ENCODE results near the gene FKBP1B. TPM values are rescaled to one million over a fixed set of nuclear protein-coding genes. Genes with fewer than 3 reads are reported as not detected.
A peak's percentile ranks its signal among the peaks of the same experiment; 100 is the strongest.

The FKBP1B gene
- total and polyA plus RNA-seq, 2 donors (not counting 1 experiment from before 2014, with no cell fraction given), result 11.9 to 12.1 TPM

GRCh38 chr2:24020244-24020643, 29.3 kb upstream of the FKBP1B start:
- no peaks in the 10 kb centered on the region for H3K79me2 ChIP-seq (ENCODE audit: control insufficient read depth, insufficient read depth, low read length)
- H4K20me1 ChIP-seq (ENCODE audit: control insufficient read depth, extremely low read depth, insufficient read depth, low read length), result no peaks in the 10 kb centered on the region
- no peak overlapping the region for H3K4me3 ChIP-seq (replicated peaks in 1 of 4; ENCODE audit: control extremely low read depth in 1 of 4, insufficient read depth in 1 of 4, low read depth in 3 of 4, low read length in 4 of 4)
- peaks cover 6% of the 10 kb centered on the region for H3K36me3 ChIP-seq (ENCODE audit: control insufficient read depth, insufficient read depth, low read length)
- H3K27ac ChIP-seq (ENCODE audit: insufficient read depth, low read length), result no peak overlapping the region
- TF ChIP-seq EZH2 (IDR thresholded peaks at IDR 0.05; ENCODE audit: low read length, missing control alignments) (no peak), CTCF (conservative IDR thresholded peaks at IDR 0.05 in 1 of 2, IDR thresholded peaks at IDR 0.05 in 1 of 2; ENCODE audit: low read depth in 1 of 2, low read length in 2 of 2) (no peak)
- H3K9ac ChIP-seq (ENCODE audit: insufficient read depth, low read length), result no peak overlapping the region
- no peak for DNase-seq (ENCODE audit: low read depth in 2 of 2)
- no peaks in the 10 kb centered on the region for H3K9me3 ChIP-seq (ENCODE audit: control insufficient read depth, insufficient read depth, low read depth, low read length)
- H3K4me2 ChIP-seq (ENCODE audit: extremely low read depth, insufficient read depth, low read length), result no peak overlapping the region
- H3K27me3 ChIP-seq (ENCODE audit: control insufficient read depth, insufficient read depth, low read length), result no peaks in the 10 kb centered on the region
- no peak overlapping the region for H2AFZ ChIP-seq (ENCODE audit: low read length)
- H3K4me1 ChIP-seq (ENCODE audit: control insufficient read depth, extremely low read depth, insufficient read depth, low read length), result peaks cover 6% of the 10 kb centered on the region

GRCh38 chr2:24021122-24021998, 28.2 kb upstream of the FKBP1B start:
- TF ChIP-seq CTCF (conservative IDR thresholded peaks at IDR 0.05 in 1 of 2, IDR thresholded peaks at IDR 0.05 in 1 of 2; ENCODE audit: low read depth in 1 of 2, low read length in 2 of 2) (peak; percentile 9 to 16), EZH2 (IDR thresholded peaks at IDR 0.05; ENCODE audit: low read length, missing control alignments) (no peak)
- no peak overlapping the region for H3K9ac ChIP-seq (ENCODE audit: insufficient read depth, low read length)
- no peaks in the 10 kb centered on the region for H3K79me2 ChIP-seq (ENCODE audit: control insufficient read depth, insufficient read depth, low read length)
- H2AFZ ChIP-seq (ENCODE audit: low read length), result no peak overlapping the region
- H3K9me3 ChIP-seq (ENCODE audit: control insufficient read depth, insufficient read depth, low read depth, low read length), result no peaks in the 10 kb centered on the region
- H3K27ac ChIP-seq (ENCODE audit: insufficient read depth, low read length), result no peak overlapping the region
- DNase-seq (ENCODE audit: low read depth in 2 of 2), result no peak
- H3K4me2 ChIP-seq (ENCODE audit: extremely low read depth, insufficient read depth, low read length), result no peak overlapping the region
- no peak overlapping the region for H3K4me3 ChIP-seq (replicated peaks in 1 of 4; ENCODE audit: control extremely low read depth in 1 of 4, insufficient read depth in 1 of 4, low read depth in 3 of 4, low read length in 4 of 4)
- no peaks in the 10 kb centered on the region for H4K20me1 ChIP-seq (ENCODE audit: control insufficient read depth, extremely low read depth, insufficient read depth, low read length)
- no peaks in the 10 kb centered on the region for H3K4me1 ChIP-seq (ENCODE audit: control insufficient read depth, extremely low read depth, insufficient read depth, low read length)
- no peaks in the 10 kb centered on the region for H3K27me3 ChIP-seq (ENCODE audit: control insufficient read depth, insufficient read depth, low read length)
- H3K36me3 ChIP-seq (ENCODE audit: control insufficient read depth, insufficient read depth, low read length), result peaks cover 6% of the 10 kb centered on the region

- no peak for DNase-seq (ENCODE audit: low read depth in 2 of 2)
- Histone ChIP-seq H3K27ac (ENCODE audit: insufficient read depth, low read length) (no peak overlapping the region), H3K9ac (ENCODE audit: insufficient read depth, low read length) (no peak overlapping the region), H3K27me3 (ENCODE audit: control insufficient read depth, insufficient read depth, low read length) (no peaks in the 10 kb centered on the region), H3K9me3 (ENCODE audit: control insufficient read depth, insufficient read depth, low read depth, low read length) (no peaks in the 10 kb centered on the region), H3K4me3 (replicated peaks in 1 of 4; ENCODE audit: control extremely low read depth in 1 of 4, insufficient read depth in 1 of 4, low read depth in 3 of 4, low read length in 4 of 4) (no peak overlapping the region), H2AFZ (ENCODE audit: low read length) (no peak overlapping the region), H3K79me2 (ENCODE audit: control insufficient read depth, insufficient read depth, low read length) (no peaks in the 10 kb centered on the region), H3K4me1 (ENCODE audit: control insufficient read depth, extremely low read depth, insufficient read depth, low read length) (no peaks in the 10 kb centered on the region), H3K36me3 (ENCODE audit: control insufficient read depth, insufficient read depth, low read length) (peaks cover 6% of the 10 kb centered on the region), H3K4me2 (ENCODE audit: extremely low read depth, insufficient read depth, low read length) (no peak overlapping the region), H4K20me1 (ENCODE audit: control insufficient read depth, extremely low read depth, insufficient read depth, low read length) (no peaks in the 10 kb centered on the region)
- TF ChIP-seq EZH2 (IDR thresholded peaks at IDR 0.05; ENCODE audit: low read length, missing control alignments) (no peak), CTCF (conservative IDR thresholded peaks at IDR 0.05 in 1 of 2, IDR thresholded peaks at IDR 0.05 in 1 of 2; ENCODE audit: low read depth in 1 of 2, low read length in 2 of 2) (no peak)
Measured at GRCh38 chr2:24022324-24022974, 27.1 kb upstream of the FKBP1B start.

Data from fibroblast of lung (primary cell).